Measurements from ENCODE around the gene CACNB1. TPM values are rescaled to one million over a fixed set of nuclear protein-coding genes. Genes with fewer than 3 reads are reported as not detected.

The CACNB1 gene
- total RNA-seq, 4 donors from 2014 or later: 5.7 to 13.1 (median 11.2) TPM

DNA sequence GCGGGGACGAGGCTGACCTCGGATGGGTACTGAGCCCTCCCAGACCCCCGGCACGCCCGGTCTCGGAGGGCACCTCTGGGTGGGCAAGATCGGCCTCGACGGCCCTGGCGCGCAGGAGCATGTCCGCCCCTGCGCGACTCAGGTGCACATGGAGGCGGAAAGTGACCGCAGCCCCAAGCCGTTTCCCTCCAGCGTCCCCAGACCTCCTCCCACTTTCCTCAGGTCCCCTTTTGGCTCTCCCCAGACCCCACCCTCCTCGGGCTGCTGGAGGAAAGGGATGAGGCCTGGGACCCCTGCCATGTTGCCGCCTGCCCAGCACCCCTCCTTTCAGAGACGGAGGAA is 12.6 kb upstream of the CACNB1 start:
- H3K4me3 ChIP-seq (ENCODE audit: low read depth, poor library complexity, severe bottlenecking): no peak overlapping the region
- no peak for TF ChIP-seq POLR2A (IDR thresholded peaks at IDR 0.05)
- TF ChIP-seq, protein P1, sequence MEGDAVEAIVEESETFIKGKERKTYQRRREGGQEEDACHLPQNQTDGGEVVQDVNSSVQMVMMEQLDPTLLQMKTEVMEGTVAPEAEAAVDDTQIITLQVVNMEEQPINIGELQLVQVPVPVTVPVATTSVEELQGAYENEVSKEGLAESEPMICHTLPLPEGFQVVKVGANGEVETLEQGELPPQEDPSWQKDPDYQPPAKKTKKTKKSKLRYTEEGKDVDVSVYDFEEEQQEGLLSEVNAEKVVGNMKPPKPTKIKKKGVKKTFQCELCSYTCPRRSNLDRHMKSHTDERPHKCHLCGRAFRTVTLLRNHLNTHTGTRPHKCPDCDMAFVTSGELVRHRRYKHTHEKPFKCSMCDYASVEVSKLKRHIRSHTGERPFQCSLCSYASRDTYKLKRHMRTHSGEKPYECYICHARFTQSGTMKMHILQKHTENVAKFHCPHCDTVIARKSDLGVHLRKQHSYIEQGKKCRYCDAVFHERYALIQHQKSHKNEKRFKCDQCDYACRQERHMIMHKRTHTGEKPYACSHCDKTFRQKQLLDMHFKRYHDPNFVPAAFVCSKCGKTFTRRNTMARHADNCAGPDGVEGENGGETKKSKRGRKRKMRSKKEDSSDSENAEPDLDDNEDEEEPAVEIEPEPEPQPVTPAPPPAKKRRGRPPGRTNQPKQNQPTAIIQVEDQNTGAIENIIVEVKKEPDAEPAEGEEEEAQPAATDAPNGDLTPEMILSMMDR (IDR thresholded peaks at IDR 0.05): no peak
- no peak for DNase-seq (ENCODE audit: low spot score in 2 of 2)
- intact Hi-C loops (cut with DNase I; ENCODE audit: low total_unique reads): no loop called here
- WGBS, 2 donors: 26 to 64% methylated on average over 7 to 10 of the region's 22 CpGs

DNA sequence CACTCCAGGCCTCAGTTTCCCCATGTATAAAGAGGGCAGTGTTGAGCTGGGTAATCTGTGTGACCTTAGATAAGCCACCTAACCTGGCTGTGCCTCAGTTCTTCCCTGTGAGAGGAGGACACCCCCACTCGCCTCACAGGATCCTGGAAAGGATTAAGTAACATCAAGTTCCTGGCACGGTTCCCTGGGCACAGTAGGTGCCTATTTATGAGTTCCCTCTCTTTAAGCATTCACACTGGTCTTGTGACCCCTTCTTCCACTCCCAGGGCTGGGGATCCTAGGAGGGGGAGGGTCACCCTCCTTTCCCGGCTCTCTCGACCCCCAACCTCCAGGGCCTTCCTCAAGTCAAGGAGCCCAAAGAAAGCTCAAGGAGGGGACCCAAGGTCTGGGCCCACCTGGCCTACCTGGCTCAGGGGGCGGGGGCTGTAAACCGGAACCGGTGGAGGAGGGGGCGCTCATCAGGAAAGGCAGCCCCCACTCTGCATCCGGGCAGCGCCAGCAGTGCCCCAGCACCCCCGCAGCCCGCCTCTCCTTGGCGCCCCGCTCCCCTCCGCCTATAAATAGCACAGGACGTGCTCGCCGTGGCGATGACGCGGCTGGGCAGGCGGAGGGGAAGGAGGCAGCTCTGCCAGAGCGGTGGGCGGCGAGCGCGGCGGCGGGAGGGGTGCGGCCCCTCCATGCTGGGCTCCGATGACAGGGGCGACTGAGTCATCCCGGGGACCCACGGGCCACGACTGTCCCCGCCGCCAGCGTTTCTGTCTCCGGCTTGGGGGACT is 12.0 kb upstream of the CACNB1 start:
- H3K4me3 ChIP-seq (ENCODE audit: low read depth, poor library complexity, severe bottlenecking): no peak overlapping the region
- 2 to 6% methylated on average over 6 to 28 of the region's 39 CpGs for WGBS, 2 donors
- DNase-seq (ENCODE audit: low spot score in 2 of 2): peak; percentile 81 to 91
- intact Hi-C loops (cut with DNase I; ENCODE audit: low total_unique reads): loop anchor here (5.0 kb wide), 1 partner anchor 548 kb away; no protein-coding TSS in a partner anchor
- no peak for TF ChIP-seq POLR2A (IDR thresholded peaks at IDR 0.05)
- TF ChIP-seq, protein P1 (IDR thresholded peaks at IDR 0.05): no peak

DNA sequence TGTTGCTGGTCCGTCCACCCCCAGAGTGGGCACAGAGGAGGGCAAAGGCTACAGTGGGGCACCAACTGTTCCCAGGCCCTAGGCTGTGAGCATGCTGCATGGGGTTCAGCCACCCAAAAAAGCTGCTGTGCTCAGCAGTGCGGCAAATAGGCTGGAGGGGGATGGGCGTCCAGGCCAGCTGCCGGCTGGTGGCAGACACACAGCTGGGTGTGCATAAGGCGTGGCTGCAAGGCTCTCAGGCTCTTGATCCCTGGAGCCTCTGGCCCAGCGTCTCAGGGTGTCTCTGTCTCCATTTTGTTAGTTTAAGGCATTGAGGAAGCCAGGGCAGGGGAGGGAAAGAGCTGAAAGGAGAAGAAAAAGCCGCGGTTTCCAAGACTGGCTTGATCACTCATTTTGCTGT is 11.4 kb upstream of the CACNB1 start:
- peak; percentile 42 to 83 for DNase-seq (ENCODE audit: low spot score in 2 of 2)
- no peak for TF ChIP-seq POLR2A (IDR thresholded peaks at IDR 0.05)
- WGBS, 2 donors: 56 to 63% methylated on average over 8 of the region's 8 CpGs
- intact Hi-C loops (cut with DNase I; ENCODE audit: low total_unique reads): loop anchor here (5.0 kb wide), 1 partner anchor 548 kb away; no protein-coding TSS in a partner anchor
- H3K4me3 ChIP-seq (ENCODE audit: low read depth, poor library complexity, severe bottlenecking): no peak overlapping the region

DNA sequence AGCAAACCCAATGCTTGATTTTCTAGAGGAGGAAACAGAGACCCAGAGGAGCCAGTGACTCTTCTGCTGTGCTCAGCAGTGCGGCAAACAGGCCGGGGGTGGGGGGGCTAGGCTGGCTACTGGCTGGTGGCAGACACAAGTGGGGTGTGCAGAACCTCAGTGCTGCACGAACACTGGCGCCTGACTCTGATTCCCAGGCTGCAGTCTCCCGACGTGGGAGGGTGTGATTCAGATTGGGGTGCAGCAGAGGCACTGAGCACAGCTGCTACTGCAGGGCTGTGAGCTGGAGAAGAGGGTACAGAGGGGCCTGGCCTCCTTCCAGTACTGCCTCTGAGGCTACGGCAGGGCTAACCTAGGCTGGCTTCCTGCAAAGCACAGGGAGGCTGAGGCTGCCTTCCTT is 10.7 kb upstream of the CACNB1 start:
- DNase-seq (ENCODE audit: low spot score in 2 of 2): peak in 1 of 2 donors; percentile 84
- H3K4me3 ChIP-seq (ENCODE audit: low read depth, poor library complexity, severe bottlenecking): no peak overlapping the region
- WGBS, 2 donors: 53 to 58% methylated on average over 7 of the region's 7 CpGs
- intact Hi-C loops (cut with DNase I; ENCODE audit: low total_unique reads): loop anchor here (5.0 kb wide), 1 partner anchor 549 kb away; no protein-coding TSS in a partner anchor
- TF ChIP-seq, protein P1 (IDR thresholded peaks at IDR 0.05): no peak
- TF ChIP-seq POLR2A (IDR thresholded peaks at IDR 0.05): no peak

DNA sequence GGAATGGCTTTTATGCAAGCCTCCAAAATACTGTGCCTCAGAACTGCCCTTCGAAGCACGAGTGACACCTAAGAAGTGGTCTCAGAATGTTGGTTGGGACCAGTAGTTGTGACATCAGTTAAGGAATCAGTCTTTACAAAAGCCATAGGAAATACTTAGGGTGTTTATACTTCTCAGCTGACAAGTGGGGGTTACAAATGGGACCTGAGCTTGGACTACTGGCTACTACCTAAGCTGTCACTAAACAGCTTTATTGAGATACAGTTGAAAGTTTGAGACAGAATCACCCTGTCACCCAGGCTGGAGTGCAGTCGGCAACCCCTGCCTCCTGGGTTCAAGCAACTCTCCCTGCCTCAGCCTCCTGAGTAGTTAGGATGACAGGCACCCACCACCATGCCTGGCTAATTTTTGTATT is 7.7 kb upstream of the CACNB1 start:
- H3K4me3 ChIP-seq (ENCODE audit: low read depth, poor library complexity, severe bottlenecking): no peak overlapping the region
- no peak for DNase-seq (ENCODE audit: low spot score in 2 of 2)
- no peak for TF ChIP-seq POLR2A (IDR thresholded peaks at IDR 0.05)
- intact Hi-C loops (cut with DNase I; ENCODE audit: low total_unique reads): loop anchor here (5.0 kb wide), 1 partner anchor 552 kb away; no protein-coding TSS in a partner anchor
- 81 to 89% methylated on average over 3 of the region's 3 CpGs for WGBS, 2 donors

DNA sequence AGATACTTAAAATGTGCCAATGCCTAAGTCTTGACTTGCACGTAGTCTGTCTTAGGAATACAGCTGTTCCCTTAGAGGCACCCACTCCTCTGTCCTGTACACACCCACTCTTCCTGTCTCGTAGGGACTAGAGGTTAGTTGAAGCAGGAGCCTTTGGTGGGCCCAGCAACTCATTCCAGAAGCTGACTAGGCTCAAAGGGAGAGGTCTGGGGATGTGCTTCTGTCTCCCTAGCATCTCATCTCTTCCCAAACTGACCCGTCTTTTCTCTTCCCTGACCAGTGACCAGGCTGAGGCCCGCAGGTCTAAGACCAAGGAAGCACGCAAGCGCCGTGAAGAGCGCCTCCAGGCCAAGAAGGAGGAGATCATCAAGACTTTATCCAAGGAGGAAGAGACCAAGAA is 6.8 kb upstream of the CACNB1 start:
- TF ChIP-seq POLR2A (IDR thresholded peaks at IDR 0.05): no peak
- TF ChIP-seq, protein P1 (IDR thresholded peaks at IDR 0.05): no peak
- no peak for DNase-seq (ENCODE audit: low spot score in 2 of 2)
- no peak overlapping the region for H3K4me3 ChIP-seq (ENCODE audit: low read depth, poor library complexity, severe bottlenecking)
- intact Hi-C loops (cut with DNase I; ENCODE audit: low total_unique reads): no loop called here
- 75 to 76% methylated on average over 8 of the region's 8 CpGs for WGBS, 2 donors
